HG02885 (cell line): Measurements from ENCODE around the gene PRIM1.

ENCODE experiments used
- ATAC-seq: cut with Tn5 transposase; IDR thresholded peaks from one replicate; pipeline ENCODE4 v1.9.1; 2021; ENCODE audit warnings: mild to moderate bottlenecking; ENCODE audit not compliant: unreplicated experiment, poor library complexity

PRIM1 gene

DNA sequence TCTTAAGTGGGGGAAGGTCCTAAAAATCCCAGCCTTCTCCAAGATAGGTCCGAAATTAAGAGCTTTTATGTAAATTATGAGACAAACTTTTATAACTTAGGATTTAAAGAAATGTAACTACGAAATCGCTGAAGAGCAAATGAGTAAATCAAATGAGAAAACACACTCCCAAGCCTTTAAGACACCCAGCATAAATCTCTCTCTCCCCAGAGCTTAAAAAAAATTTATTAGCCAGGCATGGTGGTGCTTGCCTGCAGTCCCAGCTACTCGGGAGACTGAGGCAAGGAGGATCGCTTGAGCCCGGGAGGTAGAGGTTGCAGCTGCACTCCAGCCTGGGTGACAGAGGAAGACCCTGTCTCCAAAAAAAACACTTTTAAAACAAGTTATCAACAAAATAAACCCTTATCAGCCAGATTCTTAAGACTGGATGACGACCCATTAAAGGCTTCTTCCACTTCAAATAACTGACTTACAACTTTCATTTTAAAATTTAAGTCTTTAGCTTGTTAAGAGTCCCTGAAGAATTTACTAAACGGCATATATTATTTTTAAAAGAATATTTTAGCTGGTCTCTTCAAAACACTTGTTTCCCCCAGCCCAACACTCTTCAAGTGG is 67.3 kb downstream of the PRIM1 start:
- ATAC-seq, result no peak

GRCh38 chr12:56682323-56682722 is 69.8 kb downstream of the PRIM1 start:
- no peak for ATAC-seq
